Stimulated activated CD8-positive, alpha-beta memory T cell treated with anti-CD3 and anti-CD28 coated beads, Interleukin-7, amount 100 ng/mL, for 24 hours (primary cell): ENCODE data around the gene GNA14.
"Not testable (repeated sequence)": the region's sequence is repeated elsewhere in the genome, so short reads cannot be mapped to it uniquely, and the experiment has no call there.

Source experiments
- DNase-seq: peaks from one replicate; pipeline ENCODE4 v3.0.0-alpha.2; 2020; ENCODE audit warnings: low read depth

Gene GNA14

GRCh38 chr9:77534376-77535057 lies 113.6 kb downstream of the GNA14 start:
- DNase-seq, result no peak

- DNase-seq, result no peak
Measured at GRCh38 chr9:77533671-77534070, 114.5 kb downstream of the GNA14 start.

GRCh38 chr9:77532607-77533006 lies 115.5 kb downstream of the GNA14 start:
- DNase-seq, result no peak

GRCh38 chr9:77531400-77531799 lies 116.7 kb downstream of the GNA14 start:
- no peak for DNase-seq

- DNase-seq, result no peak
Measured at GRCh38 chr9:77523891-77524290, 124.2 kb downstream of the GNA14 start.

- DNase-seq, result no peak
Measured at GRCh38 chr9:77521091-77521490, 127.0 kb downstream of the GNA14 start.

GRCh38 chr9:77518688-77519087 lies 129.4 kb downstream of the GNA14 start:
- DNase-seq, result no peak

- DNase-seq, result no peak
Measured at GRCh38 chr9:77516781-77517180, 131.3 kb downstream of the GNA14 start.

- DNase-seq, result no peak
Measured at GRCh38 chr9:77514886-77515711, 133.0 kb downstream of the GNA14 start.

GRCh38 chr9:77513457-77513856 lies 134.7 kb downstream of the GNA14 start:
- DNase-seq, result no peak

- no peak for DNase-seq
Measured at GRCh38 chr9:77512876-77513275, 135.2 kb downstream of the GNA14 start.

GRCh38 chr9:77511525-77511924 lies 136.6 kb downstream of the GNA14 start:
- DNase-seq, result no peak

GRCh38 chr9:77510666-77511065 lies 137.5 kb downstream of the GNA14 start:
- no peak for DNase-seq

GRCh38 chr9:77508396-77508795 lies 139.7 kb downstream of the GNA14 start:
- DNase-seq, result no peak

GRCh38 chr9:77507212-77507961 lies 140.7 kb downstream of the GNA14 start:
- no peak for DNase-seq

GRCh38 chr9:77505232-77505631 lies 142.9 kb downstream of the GNA14 start:
- no peak for DNase-seq

GRCh38 chr9:77502568-77502967 lies 145.6 kb downstream of the GNA14 start:
- no peak for DNase-seq

- no peak for DNase-seq
Measured at GRCh38 chr9:77498891-77499290, 149.2 kb downstream of the GNA14 start.

GRCh38 chr9:77497322-77498198 lies 150.6 kb downstream of the GNA14 start:
- no peak for DNase-seq

- no peak for DNase-seq
Measured at GRCh38 chr9:77495834-77496671, 152.1 kb downstream of the GNA14 start.

- not testable (repeated sequence) for DNase-seq
Measured at GRCh38 chr9:77490279-77490678, 157.8 kb downstream of the GNA14 start.
